Stimulated activated CD8-positive, alpha-beta memory T cell treated with anti-CD3 and anti-CD28 coated beads, Interleukin-2, amount 100 ng/mL, for 1 hour (primary cell): Measurements from ENCODE around the gene SLC38A8.

Source experiments
- DNase-seq, 2 donors: peaks; one replicate each; pipeline ENCODE4 v3.0.0-alpha.2; 2020; ENCODE audit warnings: low read depth in 2 of 2

SLC38A8 gene

DNA sequence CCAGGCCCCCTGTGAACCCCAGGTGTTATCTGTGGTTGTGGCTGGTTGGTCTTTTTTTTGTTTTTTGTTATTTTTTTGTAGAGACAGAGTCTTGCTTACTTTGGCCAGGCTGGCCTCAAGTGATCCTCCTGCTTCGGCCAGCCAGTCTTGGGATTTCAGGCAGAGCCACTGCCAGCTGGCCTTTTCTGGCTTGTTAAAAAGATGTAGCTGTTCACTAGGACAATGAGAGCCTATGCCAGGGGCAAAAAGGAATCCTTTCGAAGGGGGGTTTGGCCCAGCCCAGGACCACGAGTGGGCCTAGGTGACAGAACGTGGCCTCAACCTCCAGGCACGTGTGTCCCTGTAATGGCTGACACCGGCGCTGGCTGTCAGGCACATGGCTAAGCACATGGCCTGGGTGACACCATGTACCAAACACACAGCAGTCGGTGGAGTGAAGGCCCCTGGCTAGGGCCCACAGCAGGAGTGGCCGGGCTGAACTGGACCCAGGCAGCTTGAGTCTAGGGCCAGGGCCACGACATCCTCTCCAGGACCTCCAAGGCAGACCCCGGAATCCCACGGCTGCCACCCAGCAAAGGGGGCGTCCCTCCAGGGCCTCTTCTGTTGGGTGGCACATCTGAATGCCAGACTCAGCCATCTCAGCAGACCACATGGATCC is 6.9 kb upstream of the SLC38A8 start:
- DNase-seq = no peak

DNA sequence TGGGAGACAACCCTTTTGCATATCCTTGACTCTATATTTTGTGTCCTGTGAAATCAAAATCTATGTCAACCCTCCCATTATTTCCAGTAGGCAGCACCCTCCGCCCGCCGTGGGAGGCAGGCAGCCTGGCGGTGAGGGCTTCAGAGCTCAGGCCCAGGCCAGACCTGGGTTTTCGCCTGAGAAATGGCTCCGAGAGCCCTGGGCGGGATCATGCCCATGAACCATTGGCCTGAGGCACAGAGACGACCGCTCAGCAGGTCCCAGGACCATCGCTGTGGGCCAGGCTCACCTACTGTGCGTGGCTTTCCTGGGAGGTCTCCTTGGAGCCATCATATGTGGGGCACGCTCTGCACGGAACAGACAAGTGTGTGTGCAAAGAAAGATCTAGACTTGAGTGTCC is 6.3 kb upstream of the SLC38A8 start:
- no peak for DNase-seq

DNA sequence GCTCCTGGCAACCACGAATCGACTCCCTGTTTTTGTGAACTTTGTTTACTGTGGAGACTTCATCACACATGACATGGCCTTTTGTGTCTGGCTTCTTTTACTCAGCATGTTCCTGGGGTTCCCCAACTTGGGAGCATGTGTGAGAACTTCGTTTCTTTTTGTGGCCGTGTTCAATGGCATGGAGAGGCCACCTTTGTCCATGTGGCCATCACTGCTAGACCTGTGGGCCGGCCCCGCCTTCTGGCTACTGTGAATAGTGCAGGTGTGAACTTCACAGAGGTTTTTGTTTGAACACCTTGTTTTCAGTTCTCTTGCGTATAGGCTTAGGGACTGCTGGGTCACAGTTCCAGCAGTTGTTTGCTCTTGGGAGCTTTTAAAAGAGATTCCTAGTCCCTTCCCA is 5.7 kb upstream of the SLC38A8 start:
- DNase-seq = no peak

DNA sequence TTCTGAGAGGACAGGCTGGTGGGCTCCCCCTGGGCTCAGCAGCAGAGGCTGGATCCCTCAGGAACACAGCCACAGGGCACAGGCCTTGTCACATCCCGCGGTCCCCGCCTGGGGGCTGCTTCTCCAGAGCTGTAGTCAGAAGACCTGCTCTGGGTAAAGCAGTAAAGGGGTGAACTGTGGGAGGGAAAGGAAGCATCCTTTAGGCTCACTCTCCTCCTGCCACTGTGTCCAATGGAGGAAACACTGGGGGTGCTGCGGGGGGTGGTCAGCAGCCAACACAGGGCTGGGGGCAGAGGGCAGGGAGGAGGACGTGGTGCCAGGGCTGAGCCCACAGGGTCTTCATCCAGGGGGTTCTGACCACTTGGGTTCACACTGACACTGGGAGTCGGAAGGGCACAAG is 5.0 kb upstream of the SLC38A8 start:
- DNase-seq = no peak

DNA sequence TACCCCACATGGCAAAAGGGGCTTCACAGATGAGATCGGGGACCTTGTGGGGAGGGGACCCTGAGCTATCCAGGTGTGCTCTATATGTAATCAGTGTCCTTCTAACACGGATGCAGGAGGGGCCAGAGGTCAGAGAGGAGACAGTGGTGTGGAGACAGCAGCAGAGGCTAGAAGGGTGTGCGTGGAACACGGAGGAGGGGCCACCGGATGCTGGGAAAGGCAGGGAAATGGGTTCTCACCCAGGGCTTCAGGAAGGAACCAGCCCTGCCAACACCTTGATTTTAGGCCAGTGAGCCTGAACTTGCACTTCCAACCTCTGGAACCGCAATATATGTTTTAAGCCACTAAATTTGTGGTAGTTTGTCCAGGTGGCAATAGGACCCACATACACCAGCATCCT is 4.6 kb upstream of the SLC38A8 start:
- DNase-seq = no peak

DNA sequence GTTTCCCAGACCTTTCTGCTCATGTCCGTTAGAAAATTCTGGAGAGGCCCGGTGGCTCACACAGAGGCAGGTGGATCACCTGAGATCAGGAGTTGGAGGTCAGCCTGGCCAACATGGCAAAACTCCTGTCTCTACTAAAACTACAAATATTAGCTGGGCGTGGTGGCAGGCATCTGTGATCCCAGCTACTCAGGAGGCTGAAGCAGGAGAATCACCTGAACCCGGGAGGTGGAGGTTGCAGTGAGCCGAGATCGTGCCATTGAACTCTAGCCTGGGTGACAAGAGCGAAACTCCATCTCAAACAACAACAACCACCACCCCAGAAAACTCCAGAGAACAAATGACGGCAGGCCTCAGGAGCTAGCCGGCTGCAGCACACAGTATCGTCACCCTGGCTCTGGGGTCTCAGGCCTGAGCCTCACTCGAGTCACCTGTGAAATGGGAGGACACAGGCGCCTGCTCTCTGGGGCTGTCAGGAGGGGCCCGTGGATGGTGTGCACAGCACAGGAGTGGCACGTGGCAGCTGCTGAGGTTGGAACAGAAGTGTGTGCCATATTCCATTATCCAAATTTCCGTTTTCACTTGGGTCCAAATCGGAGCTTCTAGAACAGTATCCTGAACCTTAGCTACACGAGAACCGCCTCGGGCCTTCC is 3.3 kb upstream of the SLC38A8 start:
- no peak for DNase-seq

DNA sequence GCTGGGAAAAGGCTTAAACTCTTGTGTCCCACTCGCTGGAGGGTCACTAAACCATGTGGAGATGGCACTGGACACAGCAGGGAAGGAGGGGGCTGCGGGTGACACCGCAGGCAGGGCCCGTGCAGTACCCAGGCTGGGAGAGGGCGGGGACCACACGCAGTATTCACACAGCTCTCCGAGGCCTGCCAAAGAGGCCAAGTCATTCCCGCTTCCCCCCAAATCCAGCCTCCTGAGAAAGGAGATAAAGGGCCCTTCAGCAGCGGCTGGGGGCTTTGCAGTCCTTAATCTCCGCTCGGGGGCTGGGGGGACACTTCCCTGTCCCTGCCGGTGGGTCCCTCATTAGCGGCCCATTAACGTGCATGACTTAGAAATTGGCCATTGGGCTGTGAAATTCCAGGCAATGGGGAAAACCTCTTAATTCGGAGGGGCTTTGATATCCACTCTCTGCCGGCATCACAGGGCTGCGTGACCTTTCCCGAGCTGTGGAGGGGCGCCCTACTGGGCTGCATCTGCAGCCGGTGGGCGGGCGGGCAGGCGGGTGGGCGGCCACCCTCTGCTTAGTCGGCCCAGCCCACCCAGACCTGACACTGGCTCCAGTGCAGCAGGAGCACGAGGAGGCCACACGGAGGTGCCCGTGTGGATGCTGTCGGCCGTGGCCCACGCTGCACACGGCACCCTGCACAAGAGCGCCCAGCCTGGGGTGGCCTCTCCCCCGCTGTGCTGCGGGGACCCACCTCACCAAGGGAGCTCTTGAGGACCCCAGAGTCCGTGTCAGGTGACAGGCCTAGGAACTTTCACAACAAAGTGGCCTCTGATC is 2.6 kb upstream of the SLC38A8 start:
- DNase-seq = no peak

DNA sequence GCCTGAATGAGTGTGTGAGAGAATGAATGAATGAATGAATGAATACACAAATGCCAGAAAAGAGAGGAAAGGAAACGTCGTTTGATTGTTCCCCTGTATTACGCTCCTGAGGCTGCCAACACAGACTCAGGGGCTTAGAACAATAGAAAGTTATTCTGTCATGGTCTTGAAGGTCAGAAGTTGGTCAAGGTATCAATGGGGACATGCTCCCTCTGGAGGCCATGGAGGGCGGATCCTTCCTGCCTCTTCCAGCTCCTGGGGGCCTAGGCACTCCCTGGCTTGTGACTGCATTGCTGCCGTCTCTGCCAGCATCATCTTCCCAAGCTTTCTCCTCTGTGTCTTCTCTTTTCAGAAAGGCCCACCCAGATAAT is 1.5 kb upstream of the SLC38A8 start:
- DNase-seq = no peak

DNA sequence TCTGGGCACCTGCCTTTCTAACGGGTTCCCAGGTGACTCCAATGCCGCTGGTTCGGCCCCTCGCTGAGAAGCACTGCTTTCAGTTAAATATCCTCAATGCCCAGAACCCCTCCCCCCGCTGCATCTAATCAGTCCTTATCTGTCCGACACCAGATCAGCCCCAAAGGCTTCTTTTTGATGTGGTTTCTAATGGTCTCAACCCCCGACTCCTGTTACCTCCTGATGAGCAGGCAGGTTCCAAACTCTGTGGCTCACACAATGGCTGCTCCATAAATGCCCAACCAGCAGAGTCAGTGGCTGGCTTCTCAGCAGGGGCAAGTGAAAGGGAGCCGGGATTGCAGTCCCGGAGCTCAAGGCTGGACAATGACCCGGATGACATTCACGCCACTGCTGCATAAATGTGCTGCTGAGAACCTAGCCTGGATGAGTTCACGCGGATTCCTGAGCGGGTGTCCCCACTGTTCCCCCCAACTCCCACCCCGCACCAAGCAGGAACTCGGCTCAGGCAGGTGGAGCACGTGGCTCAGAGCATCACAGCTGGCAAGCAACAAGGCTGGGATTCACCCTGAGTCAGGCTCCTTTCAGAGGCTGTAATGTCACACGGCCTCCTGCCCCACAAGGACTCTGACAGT is 1.0 kb upstream of the SLC38A8 start:
- DNase-seq = no peak

DNA sequence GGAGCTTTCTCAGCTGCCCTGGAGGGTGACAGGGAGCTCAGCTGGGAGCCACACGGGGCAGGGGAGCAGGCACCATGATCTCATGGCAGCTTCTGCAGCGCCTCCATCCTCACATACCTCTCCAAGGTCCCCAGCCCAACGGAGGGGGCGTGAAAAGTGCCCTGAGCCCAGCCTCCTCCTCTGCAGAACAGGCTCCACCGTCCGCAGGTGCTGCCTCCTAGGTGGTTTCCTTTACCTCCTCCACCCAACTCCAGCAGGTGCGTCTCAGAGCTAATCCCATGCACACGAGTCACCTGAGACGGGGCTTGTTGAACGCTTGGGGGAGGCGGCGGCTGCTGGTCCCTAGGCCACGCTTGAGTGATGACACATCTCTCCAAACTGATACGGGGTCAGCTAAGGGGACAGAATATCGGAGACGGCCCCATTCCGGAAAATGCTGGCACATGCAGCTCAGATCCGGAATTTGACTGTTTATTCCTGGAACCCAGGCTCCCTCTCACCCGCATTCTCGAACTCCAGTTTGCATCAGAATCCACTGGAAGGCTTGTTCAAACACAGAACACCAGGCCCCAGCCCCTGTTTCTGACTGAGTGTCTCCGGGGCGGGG is 387 bp upstream of the SLC38A8 start:
- DNase-seq = no peak

DNA sequence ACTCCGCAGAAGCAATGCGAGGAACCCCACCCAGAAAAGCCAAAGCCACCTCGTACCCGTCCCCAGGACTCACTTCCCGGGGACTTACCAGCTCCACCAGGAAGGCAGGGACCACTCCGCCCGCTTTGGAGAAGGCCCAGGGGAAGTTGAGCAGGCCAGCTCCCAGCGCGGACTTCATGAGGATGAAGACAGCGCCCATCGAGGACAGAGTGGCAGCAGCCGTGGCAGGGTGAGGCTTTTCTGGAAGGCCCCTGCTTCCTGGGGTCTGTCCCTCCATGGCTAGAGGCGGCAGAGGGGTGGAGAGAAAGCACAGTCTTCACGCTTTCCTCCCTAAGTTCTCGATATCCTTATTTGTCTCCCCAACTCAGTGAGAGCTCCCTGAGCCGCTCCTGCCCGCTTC is 714 bp downstream of the SLC38A8 start:
- no peak for DNase-seq

DNA sequence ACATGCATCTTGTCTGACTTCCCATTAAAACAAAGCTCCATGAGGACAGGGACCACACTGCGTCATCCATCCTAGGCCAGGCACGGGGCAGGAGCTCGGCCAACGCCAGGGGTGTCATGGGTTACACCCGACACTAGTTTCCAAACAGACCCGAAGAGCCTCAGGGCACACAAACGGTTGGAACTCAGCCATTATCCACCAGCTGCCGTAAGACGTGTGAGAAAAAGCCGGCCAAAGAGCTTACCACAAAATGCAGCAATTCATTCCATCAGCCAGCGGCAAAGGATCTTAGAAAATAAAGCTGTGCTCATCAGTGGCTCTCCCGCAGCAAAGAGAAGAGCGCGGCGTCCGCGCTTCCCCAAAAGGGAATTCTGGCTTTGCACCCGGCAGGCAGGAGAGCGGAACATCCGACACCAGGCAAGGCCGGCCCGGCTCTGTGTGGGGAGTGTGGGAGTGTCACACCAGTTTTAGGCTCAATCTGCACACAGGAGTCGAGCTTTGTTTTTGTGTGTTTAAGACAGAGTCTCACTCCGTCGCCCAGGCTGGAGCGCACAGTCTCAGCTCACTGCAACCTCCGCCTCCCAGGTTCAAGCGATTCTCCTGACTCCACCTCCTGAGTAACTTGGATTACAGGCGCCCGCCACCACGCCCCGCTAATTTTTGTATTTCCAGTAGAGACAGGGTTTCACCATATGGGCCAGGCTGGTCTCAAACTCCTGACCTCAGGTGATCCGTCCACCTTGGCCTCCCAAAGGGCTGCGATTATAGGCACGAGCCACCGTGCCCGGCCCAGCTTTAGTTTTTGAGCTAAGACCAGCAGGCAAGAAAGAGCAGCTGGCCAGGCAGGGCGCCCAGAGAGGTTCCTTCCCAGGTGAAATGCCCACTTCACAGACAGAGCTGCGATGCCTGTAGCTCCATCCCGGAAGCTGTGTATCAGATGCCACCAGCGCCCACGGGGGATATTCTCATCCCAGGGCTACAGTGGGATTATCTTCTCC is 1.5 kb downstream of the SLC38A8 start:
- DNase-seq = no peak

DNA sequence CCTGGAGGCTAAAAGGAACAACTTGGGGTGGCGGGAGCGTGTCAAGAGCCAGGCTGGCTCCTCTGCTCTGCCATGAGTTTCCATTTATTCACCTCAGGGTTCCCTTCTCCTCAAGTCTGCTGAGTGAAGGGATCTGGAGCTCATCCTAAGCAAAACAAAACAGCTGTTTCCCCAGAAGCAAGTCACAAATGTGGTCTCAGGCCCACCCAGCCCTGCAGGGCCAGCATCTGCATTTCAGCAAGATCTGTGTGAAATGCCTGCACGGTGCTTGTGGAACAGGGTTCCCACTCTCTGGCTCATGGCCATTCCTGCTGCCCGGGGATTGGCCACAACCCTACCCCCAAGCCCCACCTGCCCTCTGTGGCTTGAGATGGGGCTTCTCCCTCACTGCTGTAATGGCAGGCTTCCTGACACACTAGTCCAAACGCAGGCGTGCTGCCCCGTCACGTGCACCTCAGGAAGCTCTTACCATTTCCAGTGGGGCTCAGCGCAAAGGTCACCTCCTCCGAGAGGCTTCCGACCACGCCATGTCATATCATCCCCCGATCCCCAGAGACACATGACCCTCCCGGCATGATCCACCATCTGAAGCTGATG is 2.3 kb downstream of the SLC38A8 start:
- DNase-seq = no peak

DNA sequence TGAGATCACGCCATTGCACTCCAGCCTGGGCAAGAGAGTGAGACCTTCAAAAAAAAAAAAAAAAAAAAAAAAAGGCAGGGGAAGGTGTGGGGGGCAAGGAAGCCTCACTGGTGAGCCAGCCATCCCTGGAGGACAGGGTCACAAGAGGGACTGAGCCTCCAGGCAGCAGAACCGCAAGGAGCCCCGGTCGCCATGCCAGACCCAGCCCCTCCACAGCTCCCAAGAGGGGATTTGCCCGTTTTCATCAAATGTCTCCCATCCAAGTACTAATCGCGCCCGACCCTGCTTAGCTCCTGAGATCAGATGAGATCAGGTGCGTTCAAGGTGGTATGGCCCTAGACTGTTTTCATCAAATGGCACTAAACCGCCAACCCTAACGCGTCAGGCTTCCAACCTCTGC is 2.9 kb downstream of the SLC38A8 start:
- DNase-seq = no peak

DNA sequence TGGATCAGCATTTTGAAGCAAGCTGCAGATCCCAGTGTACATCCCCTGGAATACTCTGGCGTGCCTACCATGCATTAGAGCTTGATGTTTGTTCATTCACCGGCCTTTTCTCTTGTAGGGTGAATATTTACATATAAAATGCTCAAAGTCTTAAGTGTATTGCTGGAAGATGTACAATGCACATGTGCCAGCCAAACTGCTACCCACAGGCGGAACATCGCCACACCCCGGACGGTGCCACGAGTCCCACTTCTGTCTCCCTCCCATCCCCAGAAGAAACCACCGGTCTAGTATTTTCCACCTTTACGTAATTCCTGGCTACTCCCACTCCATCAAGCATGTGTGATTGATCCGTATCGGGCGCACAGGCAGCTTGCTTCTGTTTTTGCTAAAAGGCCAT is 4.1 kb downstream of the SLC38A8 start:
- no peak for DNase-seq

DNA sequence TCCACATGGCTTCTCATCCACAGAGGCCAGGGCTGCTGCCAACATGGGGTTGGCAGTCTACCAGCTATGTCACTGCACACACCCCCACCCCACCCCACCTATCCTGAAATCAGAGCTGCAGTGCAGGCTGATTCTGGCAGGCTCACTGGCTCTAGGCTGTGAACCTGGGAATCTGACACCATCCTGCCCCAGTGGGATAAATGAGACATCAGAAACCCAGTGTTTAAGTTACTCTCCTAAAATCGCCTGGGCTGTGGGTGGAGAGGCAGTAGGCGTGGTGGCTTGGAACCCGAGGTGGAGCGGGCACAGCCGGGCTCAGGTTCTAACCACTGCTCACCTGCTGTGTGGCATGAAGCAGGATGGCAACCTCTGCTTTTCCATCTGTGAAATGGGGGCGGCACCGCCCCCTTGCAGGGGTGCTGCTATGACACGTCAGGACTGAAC is 5.6 kb downstream of the SLC38A8 start:
- DNase-seq = no peak

DNA sequence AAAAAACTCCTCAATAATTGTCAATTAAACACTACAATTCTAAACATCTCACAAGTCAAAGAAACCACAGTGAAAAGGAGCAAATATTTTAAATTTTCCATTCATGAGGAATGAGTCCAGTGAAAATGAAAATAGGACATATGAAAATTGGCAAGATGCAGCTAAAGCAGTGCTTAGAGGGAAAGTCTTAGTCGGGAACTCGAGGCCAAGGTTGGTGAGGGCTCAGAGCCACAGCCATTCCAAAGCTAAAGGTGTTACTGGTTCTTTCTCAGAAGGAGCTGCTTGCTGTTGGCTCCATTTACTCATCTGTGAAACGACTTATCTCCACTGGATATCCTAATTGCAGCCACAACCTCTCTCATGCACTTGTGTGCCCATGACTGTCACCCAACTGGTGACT is 6.5 kb downstream of the SLC38A8 start:
- no peak for DNase-seq

DNA sequence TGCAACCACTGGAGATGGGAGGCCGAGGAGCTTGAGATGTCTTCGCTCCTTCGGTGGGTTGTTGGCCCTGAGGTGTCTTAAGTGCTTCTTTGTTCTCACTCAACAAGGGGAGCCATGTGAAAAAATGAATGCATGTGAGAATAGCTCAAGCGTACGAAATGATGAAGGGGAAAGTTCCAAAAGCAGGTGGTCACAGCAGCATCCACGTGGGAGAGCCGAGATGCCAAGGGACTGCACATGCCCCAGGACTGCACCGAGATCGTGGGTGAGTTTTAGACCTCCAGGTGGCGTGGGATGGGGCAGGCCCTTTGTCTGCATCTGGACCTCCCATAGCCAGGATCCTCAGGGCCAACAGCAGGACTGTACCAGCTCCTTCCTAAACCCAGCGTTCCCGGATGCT is 8.1 kb downstream of the SLC38A8 start:
- no peak for DNase-seq

DNA sequence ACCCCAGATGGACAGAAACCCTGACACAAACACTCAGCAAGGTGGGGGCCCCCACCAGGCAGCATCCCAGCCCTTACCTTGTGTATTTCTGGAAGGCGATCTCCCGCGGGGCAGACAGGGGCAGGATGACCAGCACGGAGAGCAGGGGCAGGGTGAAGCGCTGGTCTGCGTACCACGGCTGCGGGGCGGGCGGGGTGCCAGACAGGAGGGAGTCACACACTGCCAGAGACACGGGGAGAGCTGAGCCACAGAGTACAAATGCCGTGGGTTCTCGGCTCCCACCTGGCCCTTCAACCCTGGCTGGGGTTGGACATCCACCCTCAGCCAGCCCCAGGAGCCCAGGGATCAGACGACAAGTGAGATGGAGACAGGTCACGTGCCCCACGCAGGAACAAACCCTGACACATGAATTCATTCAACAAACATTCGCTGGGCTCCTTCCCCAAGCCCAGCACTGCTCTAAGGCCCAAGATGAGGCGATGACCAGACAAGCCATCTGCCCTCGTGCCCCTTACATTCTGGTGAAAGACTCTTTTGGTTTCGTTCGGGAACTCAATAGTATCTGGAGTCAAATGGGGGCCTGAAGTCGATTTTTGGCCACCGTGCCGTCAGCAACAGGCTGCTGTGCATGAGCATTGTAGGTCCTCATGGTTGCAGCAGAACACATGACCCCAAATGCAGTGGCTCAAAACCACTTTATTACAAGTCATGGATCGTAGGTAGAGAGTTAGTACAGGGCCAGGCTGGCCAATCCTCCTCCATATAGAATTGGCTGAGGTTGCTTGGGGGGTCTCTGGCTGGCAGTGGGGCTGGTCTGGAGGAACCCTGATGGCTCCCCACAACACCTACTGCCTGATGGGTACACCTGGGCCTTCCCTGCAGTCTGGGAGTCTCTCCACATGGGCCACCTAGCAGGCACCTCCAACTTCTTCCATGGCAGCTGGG is 9.1 kb downstream of the SLC38A8 start:
- DNase-seq = no peak
